ENCODE data around the gene ACER2.
A peak's percentile ranks its signal among the peaks of the same experiment; 100 is the strongest.

Gene ACER2

DNA sequence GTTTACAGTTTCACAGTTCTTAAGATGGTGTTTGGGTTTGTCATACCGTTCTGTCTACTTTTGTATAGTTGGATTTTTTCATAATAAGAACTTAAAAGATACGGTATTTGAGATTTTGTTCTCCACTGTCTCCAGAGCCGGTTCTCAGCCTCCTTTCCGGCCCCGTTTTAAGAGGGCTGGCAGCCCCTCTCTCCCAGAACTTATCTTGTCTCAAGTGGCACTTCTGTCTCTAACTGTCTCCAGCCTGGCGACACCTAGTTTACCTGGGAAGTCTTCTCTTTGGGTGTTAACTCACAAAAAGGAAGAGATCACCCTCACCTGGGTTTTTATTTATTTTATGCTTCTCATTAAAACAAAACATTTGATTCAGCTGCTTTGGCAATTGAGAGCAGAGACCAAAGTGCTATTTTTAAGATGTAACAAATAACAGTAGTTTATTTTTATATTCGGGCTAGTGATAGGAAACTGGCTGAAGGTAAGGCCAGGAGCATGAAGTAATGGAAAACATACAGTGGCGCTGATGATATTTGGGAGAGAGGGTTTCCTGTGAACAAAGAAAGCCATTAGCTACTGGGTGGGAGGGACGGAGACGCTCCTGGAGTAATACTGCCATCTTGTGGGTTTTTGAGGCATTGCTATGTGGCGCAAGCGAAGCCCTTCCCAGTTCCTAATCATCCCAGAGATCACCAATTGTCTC, 48.3 kb downstream of the ACER2 start:
- DNase-seq: peak; percentile 65

DNA sequence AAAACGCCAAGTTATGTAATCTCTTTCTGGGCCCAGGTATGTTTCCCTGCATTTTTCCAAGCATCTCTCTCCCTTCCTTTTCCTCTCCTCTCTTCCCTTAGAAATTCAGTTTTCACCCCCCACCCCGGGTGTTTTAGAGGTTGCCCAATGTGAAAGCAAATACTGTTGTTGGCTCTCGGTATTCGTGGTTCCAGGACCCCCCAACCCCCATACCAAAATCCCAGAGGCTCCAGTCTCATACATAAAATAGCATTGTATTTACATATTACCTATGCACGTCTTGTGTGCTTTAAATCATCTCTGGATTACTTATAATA, 48.8 kb downstream of the ACER2 start:
- no peak for DNase-seq

GRCh38 chr9:19460243-19460642, 51.4 kb downstream of the ACER2 start:
- no peak for DNase-seq

- DNase-seq: no peak
Measured at GRCh38 chr9:19461135-19461534, 52.3 kb downstream of the ACER2 start.

- no peak for DNase-seq
Measured at GRCh38 chr9:19464061-19464763, 55.4 kb downstream of the ACER2 start.

DNA sequence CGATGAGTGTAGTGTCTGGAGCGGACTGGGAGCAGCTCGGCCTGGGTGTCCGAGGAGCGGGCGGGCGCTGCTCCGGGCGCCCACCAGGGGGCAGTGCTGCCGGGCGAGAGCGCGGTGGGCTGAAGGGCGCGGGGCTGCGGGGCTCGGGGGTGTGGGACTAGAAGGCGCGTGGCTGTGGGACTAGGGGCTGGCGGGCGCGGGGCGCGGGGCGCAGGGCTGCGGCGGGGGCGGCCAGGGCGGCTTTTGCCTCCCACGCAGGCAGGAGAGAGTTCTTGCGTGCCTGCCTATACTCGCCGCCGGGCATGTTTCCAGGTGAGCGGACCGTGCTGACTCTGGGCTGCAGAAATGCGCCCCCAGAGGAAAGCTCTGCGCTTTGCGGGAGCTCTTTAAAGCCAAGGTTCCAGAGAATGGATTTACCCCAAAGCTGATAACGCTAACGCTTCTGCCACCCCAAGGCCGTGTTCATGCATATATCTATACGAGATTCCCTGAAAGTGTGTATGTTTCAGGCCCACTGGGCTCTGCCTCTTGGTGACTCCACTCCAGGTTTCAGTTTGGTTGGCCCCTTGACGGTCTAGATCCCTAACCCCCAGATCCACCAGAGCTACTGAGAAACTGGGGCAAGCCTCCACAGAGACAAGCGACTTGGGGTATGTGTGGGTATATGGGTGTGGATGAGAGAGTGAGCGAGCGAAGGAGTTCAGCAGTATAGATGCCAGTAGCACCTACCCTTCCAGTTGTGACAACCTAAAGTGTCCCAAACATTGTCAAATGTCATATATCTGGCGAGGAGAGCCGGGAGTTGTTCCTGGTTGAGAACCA, 56.2 kb downstream of the ACER2 start:
- peak; percentile 63 for DNase-seq

DNA sequence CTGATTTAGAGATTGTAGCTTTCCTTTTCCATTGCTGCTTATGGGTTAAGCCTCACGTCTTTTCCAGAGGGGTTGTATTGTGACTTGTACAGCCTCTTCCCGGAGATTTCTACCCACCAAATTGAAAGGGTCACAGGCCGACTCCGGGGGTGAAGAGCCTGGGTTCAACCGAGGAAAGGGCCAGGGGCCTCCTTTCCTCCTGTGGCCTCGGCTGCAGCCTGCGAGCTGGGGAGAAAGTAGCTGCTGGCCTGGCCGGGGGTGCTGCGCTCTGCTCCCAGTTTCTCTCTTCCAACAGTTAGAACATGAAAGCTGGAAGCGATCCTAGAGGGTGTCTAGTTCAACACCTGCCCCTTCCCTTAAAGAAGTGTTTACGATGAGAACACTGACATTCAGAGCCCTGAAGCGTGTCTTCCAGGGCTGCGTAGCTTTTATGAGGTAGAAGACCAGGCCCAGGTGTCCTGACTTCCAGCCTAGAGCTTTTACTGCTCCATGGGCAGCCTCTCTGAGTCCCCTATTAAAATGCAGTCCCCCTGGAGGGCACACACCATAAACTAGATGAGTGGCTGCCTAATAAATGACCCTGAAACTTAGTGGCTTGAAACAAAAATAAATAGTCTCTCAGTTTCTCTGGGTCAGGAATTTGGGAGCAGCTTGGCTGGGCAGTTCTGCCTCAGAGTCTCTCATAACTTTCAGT, 56.9 kb downstream of the ACER2 start:
- no peak for DNase-seq

DNA sequence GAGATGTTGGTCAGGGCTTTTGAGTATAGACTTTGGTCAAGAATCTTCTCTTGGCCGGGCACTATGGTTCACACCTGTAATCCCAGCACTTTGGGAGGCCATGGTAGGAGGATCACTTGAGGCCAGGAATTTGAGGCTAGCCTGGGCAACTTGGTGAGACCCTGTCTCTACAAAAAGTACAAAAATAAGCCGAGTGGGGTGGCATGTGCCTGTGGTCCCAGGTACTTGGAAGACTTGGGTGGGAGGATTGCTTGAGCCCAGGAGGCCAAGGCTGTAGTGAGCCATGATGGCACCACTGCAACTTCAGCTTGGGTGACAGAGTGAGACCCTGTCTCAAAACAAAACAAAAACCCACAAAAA, 57.5 kb downstream of the ACER2 start:
- no peak for DNase-seq

DNA sequence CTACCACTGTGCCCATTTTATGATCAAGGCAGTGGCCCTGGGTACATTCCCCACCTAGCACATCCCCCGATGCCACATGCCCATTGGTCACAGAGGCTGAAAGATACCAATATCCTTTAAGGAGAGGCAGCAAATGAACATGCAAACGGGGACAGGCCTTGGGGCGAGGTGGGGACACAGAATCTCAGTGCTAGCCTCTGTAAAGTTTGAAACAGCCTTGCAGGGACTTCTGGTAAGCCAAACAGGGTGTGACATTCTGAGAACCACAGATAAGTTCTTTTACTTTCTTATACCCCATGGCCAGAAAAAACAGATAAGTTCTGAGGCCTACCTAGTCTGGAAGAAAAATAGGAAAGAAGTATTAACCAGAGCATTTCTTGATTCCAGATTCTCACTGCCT, 60.5 kb downstream of the ACER2 start:
- DNase-seq: no peak

DNA sequence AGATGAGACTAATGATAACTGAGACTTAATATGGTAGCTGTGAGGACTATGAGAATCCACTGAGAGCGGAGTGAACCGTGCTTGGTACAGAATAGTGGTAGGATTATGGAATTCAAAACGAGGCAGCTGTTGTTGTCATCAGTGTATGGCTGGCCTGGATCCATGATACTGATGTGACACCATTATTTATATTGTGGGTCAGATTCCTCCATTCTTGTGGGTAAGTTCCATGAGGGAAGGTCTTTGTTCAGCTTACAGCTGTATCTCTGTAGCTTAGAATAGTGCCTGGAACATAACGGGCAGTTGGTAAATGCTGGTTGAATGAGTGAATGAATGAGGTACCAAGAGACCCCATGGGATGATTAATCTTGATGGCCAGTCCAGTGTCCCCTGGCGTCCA, 61.8 kb downstream of the ACER2 start:
- no peak for DNase-seq

- no peak for DNase-seq
Measured at GRCh38 chr9:19470981-19471650, 62.3 kb downstream of the ACER2 start.

DNA sequence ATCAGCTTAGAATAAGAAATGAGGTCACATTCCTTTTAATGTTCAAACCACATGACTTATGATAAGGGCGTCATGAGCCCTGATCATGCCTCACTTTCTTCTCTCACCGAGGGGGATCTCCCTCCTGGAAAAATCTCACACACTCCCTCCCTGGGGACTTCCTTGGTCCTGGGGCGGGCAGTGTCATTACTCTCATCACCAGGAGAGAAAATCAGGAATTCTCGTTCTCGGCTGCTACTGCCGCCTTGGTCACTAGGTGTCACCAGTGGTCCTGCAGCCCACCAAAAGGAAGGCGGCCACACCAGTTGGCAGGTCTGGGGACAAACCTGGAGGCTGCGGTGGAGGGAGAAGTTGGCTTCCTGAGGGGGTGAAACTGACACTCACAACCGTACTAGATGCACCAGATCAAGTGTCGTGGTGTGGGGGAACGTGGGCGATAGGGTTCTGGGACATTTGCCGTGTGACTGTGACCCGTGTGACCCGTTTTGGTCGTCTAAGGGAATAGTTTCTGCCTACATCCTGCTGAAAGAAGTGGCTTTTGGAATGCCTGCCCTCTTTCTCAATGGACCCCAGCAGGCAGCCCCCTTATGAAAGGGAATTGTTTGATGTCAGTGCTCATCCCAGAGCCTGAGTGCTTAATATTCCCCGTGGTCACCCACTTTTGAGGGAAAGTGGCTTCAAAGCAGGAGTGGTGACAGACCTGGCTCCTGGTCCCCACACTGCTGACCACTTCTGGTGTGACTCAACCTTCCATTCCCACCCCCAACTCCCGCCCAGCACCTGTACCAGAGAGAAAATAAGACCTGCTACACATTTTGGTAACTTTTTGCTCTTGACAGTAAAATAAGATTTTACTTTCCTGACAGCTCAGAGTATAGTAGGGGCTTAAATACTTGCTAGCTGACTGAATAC, 63.2 kb downstream of the ACER2 start:
- no peak for DNase-seq

GRCh38 chr9:19473605-19474004, 64.8 kb downstream of the ACER2 start:
- DNase-seq: no peak

DNA sequence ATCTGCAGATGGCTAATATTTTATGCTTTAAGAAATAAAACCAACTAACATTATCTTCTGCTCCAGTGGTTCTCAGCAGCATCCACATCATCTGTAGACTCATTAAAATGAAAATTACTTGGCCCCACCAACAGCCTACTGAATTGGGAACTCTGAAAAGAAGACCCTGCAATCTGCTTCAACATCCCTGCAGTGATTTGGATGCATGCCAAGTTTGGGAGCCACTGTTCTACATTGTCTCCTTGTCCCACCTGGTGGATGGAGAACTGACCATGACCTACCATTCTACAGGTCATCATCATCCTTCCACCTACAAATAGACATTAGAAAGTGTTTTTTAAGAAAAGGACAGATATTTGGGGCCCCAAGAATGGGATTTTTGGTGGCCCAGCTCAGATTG, 71.1 kb downstream of the ACER2 start:
- DNase-seq: no peak

GRCh38 chr9:19480345-19480744, 71.5 kb downstream of the ACER2 start:
- no peak for DNase-seq

- no peak for DNase-seq
Measured at GRCh38 chr9:19481121-19481870, 72.5 kb downstream of the ACER2 start.

- no peak for DNase-seq
Measured at GRCh38 chr9:19481971-19482404, 73.2 kb downstream of the ACER2 start.

- no peak for DNase-seq
Measured at GRCh38 chr9:19484699-19485098, 75.9 kb downstream of the ACER2 start.

- no peak for DNase-seq
Measured at GRCh38 chr9:19485193-19485592, 76.4 kb downstream of the ACER2 start.

DNA sequence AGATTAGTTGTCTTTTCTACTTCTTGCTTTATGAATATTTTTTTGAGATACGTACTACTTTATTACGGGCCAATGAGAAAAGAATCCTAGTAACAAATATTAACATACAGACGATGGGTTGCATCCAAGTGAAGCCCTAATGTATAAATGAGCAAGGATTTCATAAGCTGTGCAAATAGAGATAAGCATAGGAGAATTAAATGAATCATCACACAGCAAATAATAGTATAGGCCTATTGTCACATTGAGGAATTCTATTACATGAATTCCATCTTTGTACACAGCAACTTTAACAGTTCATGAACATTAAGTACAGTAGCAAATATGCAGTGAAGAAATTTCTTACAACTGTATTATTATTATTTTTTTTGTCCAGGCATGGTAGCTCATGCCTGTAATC, 78.0 kb downstream of the ACER2 start:
- no peak for DNase-seq

DNA sequence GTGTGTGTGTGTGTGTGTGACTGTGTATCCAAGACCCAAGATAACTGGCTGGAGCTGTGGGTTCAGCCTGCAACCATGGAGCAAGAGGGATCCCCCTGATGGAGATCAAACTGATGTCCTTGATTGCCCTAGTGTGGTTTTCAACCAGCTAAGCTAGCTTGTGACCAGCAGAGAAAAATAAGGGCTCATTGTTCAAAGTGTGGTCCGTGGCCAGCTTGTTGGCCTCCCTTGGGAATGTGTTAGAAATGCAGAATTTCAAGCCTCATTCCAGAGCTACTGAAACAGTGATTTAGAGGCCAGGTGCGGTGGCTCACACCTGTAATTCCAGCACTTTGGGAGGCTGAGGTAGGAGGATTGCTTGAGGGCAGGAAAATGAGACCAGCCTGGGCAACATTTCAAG, 79.9 kb downstream of the ACER2 start:
- DNase-seq: no peak

Measured in NCI-H2107 (cell line).